Lower leg skin (tissue), 4 donors: Measurements from ENCODE around the gene BOLL. TPM values are rescaled to one million over a fixed set of nuclear protein-coding genes. Genes with fewer than 3 reads are reported as not detected.

ENCODE experiments used
- DNase-seq, 2 donors: peaks; one replicate each; pipeline ENCODE4 v3.0.0-alpha.2; 2019; ENCODE audit warnings: low spot score in 2 of 2
- H3K4me3 ChIP-seq: fragments of 200-600 bp; sonication (generic); 2 replicates; pipeline ENCODE4 v1.5.1; 2017; ENCODE audit warnings: mild to moderate bottlenecking, low read depth; ENCODE audit not compliant: poor library complexity, severe bottlenecking
- POLR2A ChIP-seq, 2 donors: fragments of 450-650 bp; IDR thresholded peaks; one replicate each; pipeline ENCODE4 v1.6.1; 2016 to 2017; ENCODE audit warnings: antibody characterized with exemption in 2 of 2, mild to moderate bottlenecking in 1 of 2, moderate library complexity in 1 of 2
- WGBS, 2 donors: methylation state at CpG; one replicate each; pipeline ENCODE4 v1.1.5; 2018; 5-methylcytosine and 5-hydroxymethylcytosine counted together
- intact Hi-C: fragments of 100-400 bp; cut with DNase I; formaldehyde crosslinking; loops from one replicate; pipeline ENCODE4 v1.15.0; 2023; ENCODE audit warnings: low total_unique reads
- total RNA-seq, 4 donors: library from RNA; depleted of rRNA; stranded (reverse); fragments of >200 nt; gene quantifications; one replicate each; pipeline ENCODE4 v1.1.0, GENCODE V29; 2016
- TF ChIP-seq, protein P1 (sequence below), 3 donors: fragments of 450-650 bp; IDR thresholded peaks; one replicate each; pipeline ENCODE4 v1.5.1; 2016; ENCODE audit warnings: antibody characterized with exemption in 3 of 3, mild to moderate bottlenecking in 3 of 3, moderate library complexity in 2 of 3

BOLL gene
- total RNA-seq, 4 donors from 2014 or later = not detected

- no peak overlapping the region for H3K4me3 ChIP-seq
- intact Hi-C loops = no loop called here
- WGBS, 2 donors = 87 to 89% methylated on average over 5 of the region's 5 CpGs
- no peak for DNase-seq
- TF ChIP-seq POLR2A (IDR thresholded peaks at IDR 0.05) = no peak
- TF ChIP-seq, protein P1, sequence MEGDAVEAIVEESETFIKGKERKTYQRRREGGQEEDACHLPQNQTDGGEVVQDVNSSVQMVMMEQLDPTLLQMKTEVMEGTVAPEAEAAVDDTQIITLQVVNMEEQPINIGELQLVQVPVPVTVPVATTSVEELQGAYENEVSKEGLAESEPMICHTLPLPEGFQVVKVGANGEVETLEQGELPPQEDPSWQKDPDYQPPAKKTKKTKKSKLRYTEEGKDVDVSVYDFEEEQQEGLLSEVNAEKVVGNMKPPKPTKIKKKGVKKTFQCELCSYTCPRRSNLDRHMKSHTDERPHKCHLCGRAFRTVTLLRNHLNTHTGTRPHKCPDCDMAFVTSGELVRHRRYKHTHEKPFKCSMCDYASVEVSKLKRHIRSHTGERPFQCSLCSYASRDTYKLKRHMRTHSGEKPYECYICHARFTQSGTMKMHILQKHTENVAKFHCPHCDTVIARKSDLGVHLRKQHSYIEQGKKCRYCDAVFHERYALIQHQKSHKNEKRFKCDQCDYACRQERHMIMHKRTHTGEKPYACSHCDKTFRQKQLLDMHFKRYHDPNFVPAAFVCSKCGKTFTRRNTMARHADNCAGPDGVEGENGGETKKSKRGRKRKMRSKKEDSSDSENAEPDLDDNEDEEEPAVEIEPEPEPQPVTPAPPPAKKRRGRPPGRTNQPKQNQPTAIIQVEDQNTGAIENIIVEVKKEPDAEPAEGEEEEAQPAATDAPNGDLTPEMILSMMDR (IDR thresholded peaks at IDR 0.05) = no peak
These were observed 23.9 kb upstream of the BOLL start for GRCh38 chr2:197809064-197809463.

DNA sequence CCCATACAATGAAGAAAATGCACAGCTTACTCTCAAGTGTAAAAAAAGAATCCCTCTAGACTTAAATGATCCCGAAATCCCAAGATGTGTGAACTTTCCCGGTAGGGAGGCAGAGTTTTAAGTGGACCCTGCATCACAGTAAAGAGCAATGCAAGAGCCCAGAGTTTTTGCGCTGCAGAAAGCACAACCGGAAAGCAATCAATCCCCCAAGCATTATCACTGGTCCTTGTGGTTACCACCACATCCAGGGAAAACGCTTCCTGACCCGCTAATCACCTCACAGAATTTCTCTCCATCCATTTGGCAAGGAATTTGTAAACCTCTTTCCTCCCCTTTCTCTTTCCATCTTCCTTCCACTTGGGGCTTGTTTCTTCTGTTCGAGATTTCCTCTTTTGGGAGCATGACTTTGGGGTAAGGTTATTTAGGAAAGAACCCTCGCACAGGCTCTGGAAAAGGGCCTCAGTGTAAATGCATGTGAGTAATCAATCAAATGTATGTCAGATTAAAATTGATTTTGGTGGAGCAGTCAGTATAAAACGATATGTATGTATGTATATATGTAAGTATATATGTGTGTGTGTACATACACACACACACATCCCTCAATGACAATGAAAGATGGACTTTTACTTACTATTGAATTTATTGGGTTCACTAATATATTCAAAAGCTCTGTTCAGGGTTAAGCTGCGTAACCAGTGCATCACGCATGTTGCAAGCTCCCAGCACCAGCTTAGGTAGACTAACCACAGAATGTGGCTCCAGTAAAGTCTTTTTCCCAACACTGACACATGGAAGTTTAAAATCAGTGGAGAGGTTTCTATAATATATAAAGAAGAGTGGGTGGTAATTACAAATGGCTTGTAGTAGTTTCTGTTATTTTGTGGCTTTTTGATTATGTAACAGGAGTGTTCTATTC lies 20.9 kb upstream of the BOLL start:
- H3K4me3 ChIP-seq = no peak overlapping the region
- TF ChIP-seq, protein P1 (IDR thresholded peaks at IDR 0.05) = no peak
- TF ChIP-seq POLR2A (IDR thresholded peaks at IDR 0.05) = no peak
- intact Hi-C loops = loop anchor here (2.0 kb wide), 1 partner anchor 489 kb away; no protein-coding TSS in a partner anchor
- no peak for DNase-seq
- 37 to 40% methylated on average over 11 of the region's 11 CpGs for WGBS, 2 donors

DNA sequence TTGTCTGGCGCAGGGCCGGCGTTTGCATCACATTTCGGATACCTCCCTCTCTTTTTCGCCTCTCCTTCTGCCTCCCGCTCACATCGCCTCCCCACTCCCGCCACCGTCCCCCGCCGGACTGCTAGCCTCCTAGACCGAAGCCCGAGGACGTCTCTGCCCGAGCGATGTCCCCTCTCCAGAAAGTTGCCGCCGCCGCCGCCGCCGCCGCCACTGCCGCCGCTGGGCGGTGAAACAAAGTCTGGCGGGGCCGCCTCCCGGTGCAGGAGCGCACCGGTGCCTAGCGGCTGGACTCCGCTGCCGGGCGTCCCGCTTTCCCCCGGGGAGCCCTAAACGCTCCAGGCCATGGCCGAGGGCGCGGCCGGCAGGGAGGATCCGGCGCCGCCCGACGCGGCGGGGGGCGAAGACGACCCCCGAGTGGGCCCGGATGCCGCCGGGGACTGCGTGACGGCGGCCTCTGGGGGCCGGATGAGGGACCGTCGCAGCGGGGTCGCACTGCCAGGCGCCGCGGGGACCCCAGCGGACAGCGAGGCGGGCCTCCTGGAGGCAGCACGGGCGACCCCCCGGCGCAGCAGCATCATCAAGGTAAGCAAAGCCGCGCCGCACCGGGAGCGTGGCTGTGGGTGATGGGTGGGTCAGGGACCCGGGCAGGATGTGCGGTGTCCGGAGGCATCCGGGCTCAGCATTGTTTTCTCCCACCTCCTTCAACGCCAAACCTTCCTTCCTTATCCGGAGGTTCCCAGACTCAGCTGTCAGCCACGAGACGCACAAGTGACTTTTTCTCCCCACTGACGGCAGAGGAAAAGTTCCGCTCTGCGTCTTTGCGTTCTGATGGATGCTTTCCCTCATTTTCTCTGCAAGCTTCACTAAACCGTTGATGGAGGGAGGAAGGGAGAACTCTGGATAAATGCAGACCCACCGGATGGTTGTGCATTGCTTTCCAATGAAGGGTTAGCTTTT lies 19.9 kb upstream of the BOLL start:
- WGBS, 2 donors = 0% methylated on average over 48 to 54 of the region's 92 CpGs
- H3K4me3 ChIP-seq = peak overlapping the region; percentile 86
- no peak for TF ChIP-seq POLR2A (IDR thresholded peaks at IDR 0.05)
- TF ChIP-seq, protein P1 (IDR thresholded peaks at IDR 0.05) = no peak
- intact Hi-C loops = loop anchor here (2.0 kb wide), 1 partner anchor 490 kb away; no protein-coding TSS in a partner anchor
- peak; percentile 30 to 88 for DNase-seq

- intact Hi-C loops = loop anchor here (2.0 kb wide), 1 partner anchor 491 kb away; no protein-coding TSS in a partner anchor
- peak; percentile 91 to 98 for DNase-seq
- peak within 1 kb of the TSS; percentile 86 for H3K4me3 ChIP-seq
- 1 to 2% methylated on average over 49 to 50 of the region's 50 CpGs for WGBS, 2 donors
- TF ChIP-seq, protein P1 (IDR thresholded peaks at IDR 0.05) = no peak
- no peak for TF ChIP-seq POLR2A (IDR thresholded peaks at IDR 0.05)
These were observed 19.1 kb upstream of the BOLL start, which contains the start of gene PLCL1 for GRCh38 chr2:197804049-197804757. Gene PLCL1, plus strand, starts transcription at chr2:197804593.

DNA sequence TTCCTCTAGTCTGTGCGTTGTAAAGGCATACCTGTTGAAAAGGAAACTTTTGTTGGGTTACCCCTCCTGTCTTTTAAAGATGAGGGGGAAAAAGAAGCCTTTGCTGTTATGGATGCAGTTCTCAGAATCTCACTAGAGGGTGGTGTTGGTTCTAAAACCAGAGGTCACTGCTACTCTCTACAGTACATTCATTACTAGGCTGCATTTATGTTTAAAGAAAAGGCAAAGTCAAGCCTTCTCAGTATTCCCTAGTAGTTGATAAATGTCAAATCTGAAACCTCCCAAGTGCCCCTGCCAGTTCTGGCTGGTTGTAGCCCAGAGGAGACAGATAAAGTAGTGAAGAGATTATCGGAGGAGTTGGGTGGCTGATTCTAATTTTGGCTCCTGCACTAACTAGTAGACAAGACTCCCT lies 17.9 kb upstream of the BOLL start:
- no peak overlapping the region for H3K4me3 ChIP-seq
- no peak for DNase-seq
- 8 to 16% methylated on average over 2 of the region's 2 CpGs for WGBS, 2 donors
- intact Hi-C loops = no loop called here
- TF ChIP-seq, protein P1 (IDR thresholded peaks at IDR 0.05) = no peak
- TF ChIP-seq POLR2A (IDR thresholded peaks at IDR 0.05) = no peak
